NOMO-1 (cell line): ENCODE results near the gene WWOX.

Experiments
- DNase-seq, 2 experiments: peaks; one replicate each; lab custom pipeline; 2025; ENCODE audit not compliant: unreplicated experiment in 2 of 2; lab: John Stamatoyannopoulos, UW

The WWOX gene

GRCh38 chr16:78694414-78694813 is 595.0 kb downstream of the WWOX start:
- DNase-seq: no peak

GRCh38 chr16:78695391-78695790 is 595.9 kb downstream of the WWOX start:
- no peak for DNase-seq

- no peak for DNase-seq
Observed at GRCh38 chr16:78696797-78697196, 597.3 kb downstream of the WWOX start.

- no peak for DNase-seq
Observed at GRCh38 chr16:78697426-78697825, 598.0 kb downstream of the WWOX start.

GRCh38 chr16:78703936-78704335 is 604.5 kb downstream of the WWOX start:
- no peak for DNase-seq

GRCh38 chr16:78704416-78704815 is 605.0 kb downstream of the WWOX start:
- DNase-seq: no peak

GRCh38 chr16:78705694-78706093 is 606.2 kb downstream of the WWOX start:
- peak in 1 of 2 experiments; percentile 35 for DNase-seq

GRCh38 chr16:78706637-78707036 is 607.2 kb downstream of the WWOX start:
- DNase-seq: no peak

GRCh38 chr16:78709137-78709884 is 609.9 kb downstream of the WWOX start:
- DNase-seq: no peak

- DNase-seq: no peak
Observed at GRCh38 chr16:78715106-78715505, 615.7 kb downstream of the WWOX start.

- DNase-seq: no peak
Observed at GRCh38 chr16:78715673-78716072, 616.2 kb downstream of the WWOX start.

GRCh38 chr16:78718141-78718540 is 618.7 kb downstream of the WWOX start:
- no peak for DNase-seq

- DNase-seq: no peak
Observed at GRCh38 chr16:78720416-78720815, 621.0 kb downstream of the WWOX start.

- DNase-seq: no peak
Observed at GRCh38 chr16:78727536-78727935, 628.1 kb downstream of the WWOX start.

GRCh38 chr16:78729687-78730086 is 630.2 kb downstream of the WWOX start:
- DNase-seq: no peak

- DNase-seq: no peak
Observed at GRCh38 chr16:78731785-78732184, 632.3 kb downstream of the WWOX start.

GRCh38 chr16:78732696-78733095 is 633.2 kb downstream of the WWOX start:
- no peak for DNase-seq

- DNase-seq: no peak
Observed at GRCh38 chr16:78735337-78735736, 635.9 kb downstream of the WWOX start.

GRCh38 chr16:78737630-78738029 is 638.2 kb downstream of the WWOX start:
- DNase-seq: no peak

- no peak for DNase-seq
Observed at GRCh38 chr16:78738557-78738956, 639.1 kb downstream of the WWOX start.

- no peak for DNase-seq
Observed at GRCh38 chr16:78740269-78740668, 640.8 kb downstream of the WWOX start.

- DNase-seq: peak; percentile 76 to 81
Observed at GRCh38 chr16:78742501-78743283, 643.2 kb downstream of the WWOX start.
